Ramos (cell line): Measurements from ENCODE around the gene SMAD3.

Source experiments
- in situ Hi-C: fragments of 300-500 bp; cut with MboI; formaldehyde crosslinking; loops from one replicate; pipeline ENCODE4 v1.14.3; 2022; ENCODE audit warnings: low sequenced_read_pairs; ENCODE audit not compliant: unreplicated experiment

The SMAD3 gene

GRCh38 chr15:67061811-67062368 is 3.5 kb upstream of the SMAD3 start:
- in situ Hi-C loops, result no loop called here

- in situ Hi-C loops, result no loop called here
Observed at GRCh38 chr15:67062369-67062985, 2.9 kb upstream of the SMAD3 start.

GRCh38 chr15:67063689-67064606 is 1.5 kb upstream of the SMAD3 start:
- in situ Hi-C loops, result no loop called here

GRCh38 chr15:67064607-67065530 is 533 bp upstream of the SMAD3 start:
- in situ Hi-C loops, result no loop called here

- in situ Hi-C loops, result no loop called here
Observed at GRCh38 chr15:67066041-67066958, 898 bp downstream of the SMAD3 start.

DNA sequence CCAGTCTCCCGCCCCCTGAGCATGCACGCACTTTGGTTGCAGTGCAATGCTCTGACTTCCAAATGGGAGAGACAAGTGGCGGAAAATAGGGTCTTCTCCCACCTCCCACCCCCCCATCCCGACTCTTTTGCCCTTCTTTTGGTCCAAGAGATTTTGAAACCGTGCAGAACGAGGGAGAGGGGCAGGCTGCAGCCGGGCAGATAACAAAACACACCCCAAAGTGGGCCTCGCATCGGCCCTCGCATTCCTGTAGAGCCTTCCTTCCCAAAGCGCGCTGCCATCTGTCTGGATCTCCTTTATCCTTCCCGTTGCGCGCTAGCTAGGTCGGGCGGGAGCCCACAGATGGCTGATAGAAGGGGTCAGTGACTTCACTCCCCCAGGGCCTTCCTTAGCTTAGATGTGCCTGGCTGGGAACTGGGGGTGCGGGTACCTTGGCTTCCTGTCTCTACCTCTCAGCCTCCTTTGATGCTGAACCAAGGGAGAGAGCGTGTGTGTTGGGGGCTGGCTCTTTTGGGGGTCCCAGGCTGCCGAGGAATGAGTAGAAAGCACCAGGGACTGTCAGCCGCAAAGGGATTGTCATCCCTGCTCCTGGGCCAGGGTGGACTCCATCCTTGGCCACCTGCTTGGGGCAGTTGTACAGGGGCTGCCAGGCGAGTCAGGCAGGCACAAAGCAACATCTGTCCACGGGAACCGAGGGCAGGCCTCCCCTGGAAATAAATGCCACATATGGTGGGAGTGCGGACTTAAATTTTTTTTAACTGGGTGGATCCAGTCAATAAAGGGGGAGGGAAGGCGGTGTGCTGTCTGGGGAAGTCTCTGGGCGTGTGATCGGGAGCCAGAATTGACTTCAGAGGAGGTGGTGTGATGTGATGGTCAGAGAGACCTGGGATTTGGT is 1.8 kb downstream of the SMAD3 start:
- in situ Hi-C loops, result no loop called here

- in situ Hi-C loops, result no loop called here
Observed at GRCh38 chr15:67067930-67068551, 2.6 kb downstream of the SMAD3 start.

GRCh38 chr15:67068710-67069400 is 3.5 kb downstream of the SMAD3 start:
- in situ Hi-C loops, result no loop called here

- in situ Hi-C loops, result no loop called here
Observed at GRCh38 chr15:67070150-67070549, 4.7 kb downstream of the SMAD3 start.

GRCh38 chr15:67070892-67071664 is 5.7 kb downstream of the SMAD3 start:
- in situ Hi-C loops, result no loop called here

- in situ Hi-C loops, result no loop called here
Observed at GRCh38 chr15:67072442-67072841, 7.0 kb downstream of the SMAD3 start.

- in situ Hi-C loops, result no loop called here
Observed at GRCh38 chr15:67072958-67073357, 7.6 kb downstream of the SMAD3 start.

- in situ Hi-C loops, result loop anchor here (25.0 kb wide), 3 partner anchors 712 to 1562 kb away; no protein-coding TSS in a partner anchor
Observed at GRCh38 chr15:67074886-67075229, 9.5 kb downstream of the SMAD3 start.

DNA sequence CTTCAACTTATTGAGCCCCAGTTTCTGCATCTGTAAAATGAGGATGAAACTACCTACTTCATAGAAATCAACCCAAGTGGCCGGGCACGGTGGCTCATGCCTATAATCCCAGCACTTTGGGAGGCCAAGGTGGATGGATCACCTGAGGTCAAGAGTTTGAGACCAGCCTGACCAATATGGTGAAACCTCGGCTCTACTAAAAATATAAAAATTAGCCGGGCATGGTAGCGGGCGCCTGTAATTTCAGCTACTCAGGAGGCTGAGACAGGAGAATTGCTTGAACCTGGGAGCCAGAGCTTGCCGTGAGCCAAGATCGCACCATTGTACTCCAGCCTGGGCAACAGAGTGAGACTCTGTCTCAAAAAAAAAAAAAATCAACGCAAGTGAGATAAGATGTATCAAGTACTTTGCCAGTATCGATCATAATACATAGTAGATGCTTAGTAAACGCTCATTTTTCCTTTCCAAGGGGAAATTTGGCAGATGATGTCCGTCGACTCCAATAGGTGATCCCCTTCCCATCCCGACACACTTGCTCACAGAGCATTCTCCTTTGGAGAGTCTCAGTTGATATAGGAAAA is 10.2 kb downstream of the SMAD3 start:
- in situ Hi-C loops, result loop anchor here (25.0 kb wide), 3 partner anchors 712 to 1562 kb away; no protein-coding TSS in a partner anchor

DNA sequence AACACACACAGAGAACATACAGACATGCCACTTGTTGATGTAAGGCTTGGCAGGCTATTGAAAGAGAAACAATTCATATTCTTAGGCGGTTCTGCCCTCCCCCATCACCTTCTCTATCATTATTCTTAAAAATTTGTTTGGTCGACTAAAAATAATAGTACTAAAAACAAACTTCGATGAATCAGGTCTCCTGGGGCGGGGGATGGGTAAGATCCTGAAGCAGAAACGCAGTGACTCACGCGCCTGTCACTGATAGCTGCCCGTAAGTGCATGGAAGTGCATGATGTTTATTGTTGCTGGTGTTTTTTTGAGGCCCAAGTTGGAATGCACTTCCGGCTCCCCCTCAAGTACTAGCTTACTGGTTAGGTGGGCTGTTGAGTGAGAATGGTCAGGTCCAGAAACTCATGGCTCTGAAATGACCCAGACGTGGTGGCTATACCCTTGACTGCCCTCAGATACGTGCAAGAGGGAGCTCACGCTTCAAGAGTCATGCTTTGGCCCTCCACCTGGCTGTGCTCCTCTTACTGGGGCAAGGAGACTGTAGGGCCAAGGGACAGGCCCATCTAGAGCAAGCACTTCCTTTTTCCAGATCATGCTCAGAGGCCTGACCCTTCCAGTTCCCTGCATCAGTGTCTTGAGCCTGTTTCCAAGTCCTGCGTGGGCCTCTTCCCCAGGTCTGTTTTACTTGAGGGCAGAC is 10.9 kb downstream of the SMAD3 start:
- in situ Hi-C loops, result loop anchor here (25.0 kb wide), 3 partner anchors 711 to 1561 kb away; no protein-coding TSS in a partner anchor
